ENCODE measurements around the gene DUS2.

Gene DUS2

DNA sequence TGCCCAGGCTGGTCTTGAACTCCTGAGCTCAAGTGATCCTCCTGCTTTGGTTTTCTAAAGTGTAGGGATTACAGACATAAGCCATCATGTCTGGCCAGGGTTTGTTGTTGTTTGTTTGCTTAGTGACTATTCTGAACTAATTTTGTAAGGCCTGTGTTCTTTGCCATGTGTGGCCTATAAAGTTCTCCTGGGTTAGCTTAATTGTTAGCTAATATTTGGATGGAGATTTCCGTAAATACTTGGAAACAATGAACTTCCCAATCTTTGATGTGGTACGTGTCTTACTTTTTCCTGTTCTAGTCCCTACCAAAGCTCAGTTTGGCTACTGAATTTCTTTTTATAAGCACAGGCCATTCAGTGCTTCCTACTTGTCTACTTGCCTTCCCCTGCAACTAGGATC is 24.9 kb downstream of the DUS2 start:
- no peak for DNase-seq

DNA sequence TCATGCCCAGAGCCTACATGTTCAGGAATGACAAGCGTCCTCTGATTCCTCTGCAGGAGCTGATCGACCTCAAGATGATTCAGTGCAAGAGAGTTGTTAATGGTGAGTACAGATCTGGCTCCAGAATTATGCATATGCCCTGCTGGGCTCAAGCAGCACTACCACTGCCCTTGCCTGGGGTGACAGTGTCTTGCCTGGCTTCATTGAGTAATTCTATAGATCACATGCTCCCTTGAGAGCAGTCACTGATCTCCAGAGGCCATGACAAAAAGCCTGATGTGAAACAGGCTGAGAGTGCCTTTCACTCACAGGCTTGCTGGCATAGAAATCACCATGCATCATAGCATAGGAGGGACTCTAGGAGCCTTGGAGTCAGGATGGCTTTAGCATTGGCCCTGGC is 26.4 kb downstream of the DUS2 start:
- no peak for DNase-seq

DNA sequence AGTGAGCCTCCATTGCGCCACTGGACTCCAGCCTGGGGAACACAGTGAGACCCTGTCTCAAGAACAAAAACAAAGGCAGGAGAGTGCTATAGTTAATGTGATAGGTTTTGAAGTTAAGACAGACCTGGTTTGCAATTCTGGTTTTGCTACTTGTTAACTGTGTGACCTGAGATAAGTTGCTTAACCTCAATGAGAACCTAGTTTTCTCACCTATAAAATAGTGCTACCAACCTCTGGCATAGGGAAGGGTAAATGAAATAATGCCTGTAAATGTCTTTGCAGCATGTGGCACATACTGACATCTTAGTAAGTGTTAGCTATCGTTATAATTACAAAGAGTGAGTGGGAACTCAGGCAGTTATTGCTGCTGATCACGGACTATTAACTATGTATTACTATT is 32.3 kb downstream of the DUS2 start:
- DNase-seq: no peak

DNA sequence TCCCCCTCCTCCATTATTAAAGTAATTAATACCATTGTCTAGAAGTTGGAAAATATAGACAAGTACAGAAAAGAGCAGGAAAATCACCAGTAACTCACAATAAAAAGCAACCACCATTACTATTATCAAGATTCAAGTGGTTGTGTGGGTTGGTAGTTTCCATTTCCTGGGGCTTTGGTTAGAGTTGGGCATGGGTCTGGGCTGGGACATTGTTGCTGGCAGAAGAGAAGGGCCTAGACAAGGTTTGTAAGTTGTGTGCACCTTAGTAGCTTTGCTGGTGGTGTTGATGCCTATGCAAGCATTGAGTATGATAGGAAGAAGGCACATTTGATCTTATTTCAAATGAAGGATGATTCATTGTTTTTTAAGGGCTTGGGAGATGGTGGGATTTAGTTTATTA is 36.7 kb downstream of the DUS2 start:
- DNase-seq: no peak

DNA sequence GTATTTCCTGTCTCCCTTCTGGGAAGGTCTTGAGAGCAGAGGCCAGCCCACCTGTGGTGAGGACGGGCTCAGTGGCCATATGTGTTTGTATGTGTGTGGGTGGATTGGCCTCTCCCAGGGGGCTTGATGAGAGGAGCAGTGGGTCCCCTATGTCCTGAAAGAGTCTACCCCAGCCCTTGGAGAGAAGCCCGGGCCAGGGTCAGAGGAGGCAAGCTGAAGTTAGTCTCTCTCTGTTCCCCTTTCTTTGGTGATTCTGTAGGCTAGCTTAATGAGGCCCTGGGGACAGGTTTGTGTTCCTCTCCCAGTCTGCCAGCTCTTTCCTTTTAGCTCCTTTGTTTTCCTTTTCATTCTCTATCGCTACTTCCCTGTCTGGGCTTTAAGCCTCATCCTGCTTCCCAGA is 38.3 kb downstream of the DUS2 start:
- no peak for DNase-seq

DNA sequence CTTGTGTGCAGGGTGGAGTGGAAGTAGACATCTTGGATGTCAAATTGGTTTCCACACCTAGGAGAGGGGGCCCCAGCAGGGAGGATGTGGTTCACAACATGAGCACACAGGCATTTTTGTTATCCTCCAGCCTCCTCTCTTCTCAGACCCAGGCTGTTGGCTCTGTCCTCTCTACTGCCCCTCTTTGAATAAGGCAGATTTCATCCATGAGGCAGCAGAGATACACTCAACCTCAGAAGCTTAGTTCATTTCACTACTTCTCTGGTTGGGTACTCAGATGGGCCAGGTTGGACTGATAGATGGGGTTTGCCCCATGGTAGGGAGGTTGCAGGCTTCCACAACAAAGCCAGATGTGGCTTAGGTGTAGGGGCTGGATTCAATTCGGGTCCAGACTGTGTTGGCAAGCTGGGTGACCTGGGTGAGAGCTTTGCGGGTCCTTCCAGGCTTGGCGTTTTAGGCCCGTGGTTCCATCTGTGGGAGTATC is 39.9 kb downstream of the DUS2 start:
- no peak for DNase-seq

DNA sequence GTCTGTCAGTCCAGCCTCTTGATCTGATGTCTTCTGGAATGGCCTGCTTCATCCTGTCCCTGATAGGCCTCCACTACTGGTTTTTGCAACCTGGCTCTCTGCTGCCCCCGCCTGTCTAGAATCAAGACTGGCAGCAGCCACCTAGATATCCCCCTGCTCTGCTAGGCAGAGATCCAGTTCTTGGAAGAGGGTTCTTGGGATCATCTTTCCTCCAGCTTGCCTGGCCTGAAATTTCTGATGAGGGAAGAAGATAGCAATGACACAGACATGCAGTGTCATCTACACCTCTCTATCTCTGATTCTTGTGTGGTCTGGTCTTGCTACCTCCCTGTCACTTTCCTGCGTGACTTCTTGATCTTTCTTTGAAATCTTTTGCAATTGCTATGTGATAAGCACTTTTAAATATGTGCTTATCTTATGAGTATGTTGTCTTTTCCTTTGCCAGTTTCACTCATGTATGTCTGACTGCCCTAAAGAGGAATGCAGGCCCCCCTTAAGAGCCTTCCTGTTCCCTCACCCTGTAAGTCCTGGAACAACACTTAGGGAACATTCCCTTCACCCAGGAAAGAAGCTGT is 41.8 kb downstream of the DUS2 start:
- peak; percentile 85 for DNase-seq

DNA sequence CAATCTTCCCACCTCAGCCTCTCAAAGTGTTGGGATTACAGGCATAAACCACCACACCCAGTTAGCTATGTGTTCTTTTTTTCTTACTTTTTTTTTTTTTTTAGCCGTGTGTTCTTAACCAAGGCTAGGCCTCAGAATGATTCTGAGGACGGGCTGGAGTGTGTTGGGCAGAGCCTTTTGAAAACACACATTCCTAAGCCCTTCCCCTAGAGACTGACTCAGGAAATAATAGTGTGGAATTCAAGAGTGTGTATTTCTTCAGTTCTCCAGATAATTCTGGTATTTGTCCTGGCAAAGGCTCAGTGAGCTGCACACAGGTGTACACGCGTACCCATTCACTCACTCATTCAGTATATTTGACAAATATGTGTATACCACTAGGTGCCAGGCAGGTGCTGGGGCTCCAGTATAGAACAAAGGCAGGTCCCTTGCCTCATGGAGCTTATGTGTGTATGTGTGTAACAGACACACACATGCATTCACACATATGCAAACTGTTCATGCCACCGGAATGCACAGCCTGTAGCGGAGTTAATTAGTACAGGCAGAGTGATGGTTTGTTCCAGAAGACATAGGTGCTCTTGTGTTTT is 42.7 kb downstream of the DUS2 start:
- DNase-seq: no peak

DNA sequence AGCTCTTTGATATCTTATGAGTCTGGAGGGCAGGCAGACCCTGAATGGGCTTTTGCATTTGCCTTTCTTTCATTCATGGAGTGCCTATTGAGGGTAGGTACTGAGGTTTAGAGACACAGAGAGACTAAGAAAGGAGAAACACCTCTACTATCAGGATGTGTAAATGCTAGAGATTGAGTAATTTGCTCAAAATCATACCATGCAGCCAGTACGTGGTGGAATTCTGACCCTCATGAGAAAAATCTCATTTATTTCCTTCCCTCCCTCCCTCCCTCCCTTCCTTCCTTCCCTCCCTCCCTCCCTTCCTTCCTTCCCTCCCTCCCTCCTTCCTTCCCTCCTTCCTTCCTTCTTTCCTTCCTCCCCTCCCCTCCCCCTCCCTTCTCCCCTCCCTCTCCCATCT is 43.7 kb downstream of the DUS2 start:
- no peak for DNase-seq

DNA sequence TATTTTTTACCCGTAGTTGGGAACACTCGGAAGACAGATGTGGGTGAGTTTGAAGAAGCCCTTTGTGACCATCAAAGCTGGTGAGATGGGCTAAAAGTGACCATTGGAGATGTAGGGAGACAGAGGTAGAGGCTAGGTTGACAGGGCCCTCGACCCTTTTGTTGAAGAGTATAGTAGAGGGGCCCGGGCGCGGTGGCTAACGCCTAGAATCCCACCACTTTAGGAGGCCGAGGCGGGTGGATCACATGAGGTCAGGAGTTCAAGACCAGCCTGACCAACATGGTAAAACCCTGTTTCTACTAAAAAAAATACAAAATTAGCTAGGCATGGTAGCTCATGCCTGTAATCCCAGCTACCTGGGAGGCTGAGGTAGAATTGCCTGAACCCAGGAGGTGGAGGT is 45.8 kb downstream of the DUS2 start:
- no peak for DNase-seq

DNA sequence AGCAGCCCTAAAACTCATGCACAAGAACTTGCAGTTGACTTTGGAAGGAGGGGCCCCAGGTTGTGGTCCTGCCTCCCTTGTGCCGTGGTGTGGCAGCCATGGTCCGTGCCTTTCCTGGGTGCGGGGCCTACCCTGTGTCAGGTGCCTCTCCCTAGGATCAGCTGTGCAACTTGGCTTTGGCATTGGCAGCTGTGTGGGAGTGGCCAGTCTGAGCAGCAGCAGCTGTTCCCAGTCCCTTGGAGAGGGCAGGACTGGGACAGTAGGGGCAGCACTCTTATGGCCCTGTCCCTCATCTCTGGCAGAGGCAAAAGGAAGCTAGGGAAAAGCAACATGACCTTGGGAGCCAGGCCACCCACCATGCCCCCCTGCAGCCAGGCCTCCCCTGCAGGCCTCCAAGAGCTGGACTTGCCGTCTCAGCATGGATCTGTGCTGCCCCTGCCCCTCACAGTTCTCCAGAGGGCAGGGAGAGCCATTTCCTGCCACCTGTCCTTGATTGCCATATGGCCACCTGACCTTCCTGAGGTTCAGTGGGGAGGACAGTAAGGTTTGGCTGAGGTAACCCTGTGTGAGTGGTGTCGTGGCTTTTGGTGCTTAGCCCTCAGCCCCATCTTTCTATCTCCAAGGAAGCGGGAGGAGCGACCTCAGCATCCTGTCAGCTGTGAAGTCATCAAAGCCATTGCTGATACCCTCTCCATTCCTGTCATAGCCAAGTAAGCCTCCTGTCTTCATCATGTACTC is 46.6 kb downstream of the DUS2 start:
- no peak for DNase-seq

DNA sequence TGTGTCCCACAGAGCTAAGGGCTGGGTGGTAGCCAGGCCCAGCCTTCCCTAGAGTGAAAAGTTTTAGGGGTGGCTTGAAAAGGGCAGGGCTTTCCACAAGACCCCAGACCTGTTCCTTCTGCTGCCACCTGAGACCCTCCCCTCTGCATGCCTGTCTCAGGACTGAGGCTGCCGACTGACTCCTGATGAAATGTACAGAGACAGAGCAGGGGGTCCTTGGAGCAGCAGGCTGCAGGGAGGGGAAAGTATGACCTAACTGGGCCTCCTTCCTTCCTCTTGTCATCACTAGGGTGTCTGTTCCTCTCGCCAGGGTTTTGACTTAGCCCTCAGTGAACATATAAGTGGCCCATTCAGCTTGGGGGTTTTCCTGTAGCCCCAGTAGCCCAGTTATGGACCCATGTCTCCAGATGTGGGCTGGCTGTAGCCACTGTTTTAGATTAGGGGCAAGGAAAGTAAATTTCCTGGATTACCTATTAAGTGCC is 47.2 kb downstream of the DUS2 start:
- no peak for DNase-seq

DNA sequence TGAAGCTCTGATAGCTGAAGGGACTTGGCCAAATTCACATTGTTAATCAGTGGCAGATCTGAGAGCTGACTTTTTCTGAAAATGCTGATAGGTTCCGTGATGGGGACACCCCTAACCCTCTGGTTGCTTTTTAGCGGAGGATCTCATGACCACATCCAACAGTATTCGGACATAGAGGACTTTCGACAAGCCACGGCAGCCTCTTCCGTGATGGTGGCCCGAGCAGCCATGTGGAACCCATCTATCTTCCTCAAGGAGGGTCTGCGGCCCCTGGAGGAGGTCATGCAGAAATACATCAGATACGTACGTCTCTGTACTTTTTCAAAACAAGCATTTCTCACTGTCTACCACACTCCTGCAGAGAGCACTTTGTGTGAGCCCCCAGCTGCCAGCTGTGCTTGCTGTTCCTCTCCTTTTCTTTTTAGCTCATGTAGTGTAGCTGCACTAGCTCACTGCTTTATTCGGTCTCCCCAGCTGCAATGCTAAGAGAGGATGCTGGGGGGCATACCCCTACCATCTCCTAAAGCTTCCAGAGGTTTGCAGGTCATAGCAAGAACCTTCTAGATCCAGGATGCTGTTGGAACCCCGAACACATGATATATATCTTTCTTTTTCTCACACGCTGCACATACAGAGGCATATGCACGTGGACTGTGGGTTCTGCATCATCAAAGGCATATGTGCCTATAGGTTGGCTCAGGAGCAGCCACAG is 47.9 kb downstream of the DUS2 start:
- no peak for DNase-seq

DNA sequence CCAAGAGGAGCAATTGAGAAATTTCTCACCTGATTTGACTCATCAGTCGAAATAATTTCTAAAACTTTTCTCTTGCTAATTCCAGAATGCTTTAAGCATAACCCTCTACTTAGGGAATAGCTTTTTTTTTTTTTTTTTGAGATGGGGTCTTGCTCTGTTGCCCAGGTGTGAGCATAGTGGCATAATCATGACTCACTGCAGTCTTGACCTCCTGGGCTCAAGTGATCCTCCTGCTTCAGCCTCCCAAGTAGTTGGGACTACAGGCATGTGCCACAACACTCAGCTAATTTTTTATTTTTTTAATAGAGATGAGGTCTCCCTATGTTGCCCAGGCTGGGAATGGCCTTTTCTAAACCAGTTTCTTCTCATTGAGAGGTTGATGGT is 48.4 kb downstream of the DUS2 start:
- no peak for DNase-seq

DNA sequence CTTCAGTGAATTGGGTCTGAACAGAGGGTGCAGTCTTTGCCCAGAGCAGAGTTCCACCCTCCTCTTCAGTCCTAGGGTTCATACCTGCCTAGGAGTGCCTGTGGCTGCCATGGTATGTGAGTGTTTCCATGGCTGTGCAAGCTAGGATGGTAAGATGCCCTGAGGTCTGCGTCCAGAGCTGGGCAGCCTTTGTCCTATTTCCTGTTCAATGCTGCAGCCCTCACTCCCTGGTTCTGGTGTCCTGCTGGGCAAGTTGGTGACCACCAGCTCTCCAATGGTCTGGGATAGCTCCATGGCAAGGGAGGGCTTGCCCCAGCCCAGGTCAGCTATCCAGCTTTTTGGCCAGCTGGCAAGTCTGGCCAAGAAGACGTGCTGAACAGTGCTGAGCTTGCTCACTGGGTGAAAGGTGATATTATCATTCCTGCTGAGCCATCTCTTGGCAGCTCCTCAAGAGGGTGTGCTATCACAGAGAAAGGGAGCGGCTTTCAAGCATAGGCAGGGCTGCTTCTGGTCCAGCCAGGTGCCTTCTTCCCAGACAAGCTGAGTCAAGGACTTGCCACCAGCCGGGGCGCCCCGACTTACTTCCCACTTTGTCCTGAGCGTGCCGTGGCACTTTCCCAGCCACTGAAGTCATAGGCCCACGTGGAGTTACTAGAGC is 49.1 kb downstream of the DUS2 start:
- DNase-seq: peak; percentile 56

DNA sequence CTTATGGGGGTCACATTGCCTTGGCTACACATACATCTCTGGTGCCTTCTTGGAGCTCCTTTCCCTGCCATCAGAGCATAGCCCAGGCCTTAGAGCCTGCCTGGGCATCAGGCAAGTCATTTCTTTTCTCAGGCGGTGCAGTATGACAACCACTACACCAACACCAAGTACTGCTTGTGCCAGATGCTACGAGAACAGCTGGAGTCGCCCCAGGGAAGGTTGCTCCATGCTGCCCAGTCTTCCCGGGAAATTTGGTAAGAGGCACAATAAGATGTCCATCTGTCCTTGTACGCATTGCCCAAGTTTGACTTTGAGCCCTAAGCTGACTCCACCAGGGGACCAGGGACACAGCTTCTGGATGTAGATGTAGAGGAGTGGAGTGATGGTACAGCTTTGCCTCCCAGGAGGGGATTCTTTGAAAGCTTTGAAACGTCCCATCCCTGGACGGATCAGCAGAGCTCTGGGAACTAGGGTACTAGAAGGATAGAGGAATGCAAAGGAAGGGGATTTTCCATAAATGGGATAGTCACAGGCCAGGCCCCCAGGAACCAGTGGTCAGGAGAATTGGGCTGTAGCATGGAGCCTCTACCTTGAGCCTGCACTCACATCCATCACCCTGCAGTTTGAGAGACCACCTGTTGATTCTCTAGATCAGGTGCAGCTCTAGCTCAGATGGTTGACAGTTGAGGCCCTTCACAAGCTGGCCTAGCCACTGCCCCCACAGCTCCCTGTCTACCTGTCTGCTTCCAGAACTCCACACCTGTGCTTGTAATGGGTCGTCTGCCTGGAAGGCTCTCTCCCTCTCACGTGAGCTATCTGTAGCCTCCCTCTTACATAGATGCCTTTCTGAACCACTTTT is 51.0 kb downstream of the DUS2 start:
- DNase-seq: peak; percentile 49

DNA sequence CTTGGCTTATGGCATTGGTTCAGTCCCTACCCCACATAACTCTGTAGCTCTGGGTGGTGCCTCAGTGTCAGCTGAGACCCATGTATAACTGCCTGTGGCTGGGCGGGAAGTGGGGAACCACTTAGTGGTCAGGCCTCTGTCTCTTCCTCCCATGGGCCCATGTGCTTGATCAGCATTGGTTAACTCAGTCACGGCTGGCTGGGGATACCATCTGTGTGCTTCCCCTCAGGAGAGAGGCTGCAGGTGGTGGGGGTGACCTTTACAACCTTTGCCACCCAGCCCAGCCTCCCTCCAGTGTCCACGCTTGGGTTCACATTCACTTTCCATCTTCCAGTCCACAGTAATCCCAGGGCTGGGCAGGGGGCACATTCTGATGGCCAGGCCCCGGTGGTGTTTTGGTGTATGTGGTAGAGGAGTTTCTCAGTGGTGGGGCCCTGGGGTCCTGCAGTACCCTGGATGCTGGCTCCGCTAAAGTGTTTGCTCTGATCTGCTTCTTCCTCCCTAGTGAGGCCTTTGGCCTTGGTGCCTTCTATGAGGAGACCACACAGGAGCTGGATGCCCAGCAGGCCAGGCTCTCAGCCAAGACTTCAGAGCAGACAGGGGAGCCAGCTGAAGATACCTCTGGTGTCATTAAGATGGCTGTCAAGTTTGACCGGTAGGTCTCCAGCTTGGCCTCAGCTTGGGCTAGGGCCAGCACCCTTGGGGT is 51.9 kb downstream of the DUS2 start:
- no peak for DNase-seq

DNA sequence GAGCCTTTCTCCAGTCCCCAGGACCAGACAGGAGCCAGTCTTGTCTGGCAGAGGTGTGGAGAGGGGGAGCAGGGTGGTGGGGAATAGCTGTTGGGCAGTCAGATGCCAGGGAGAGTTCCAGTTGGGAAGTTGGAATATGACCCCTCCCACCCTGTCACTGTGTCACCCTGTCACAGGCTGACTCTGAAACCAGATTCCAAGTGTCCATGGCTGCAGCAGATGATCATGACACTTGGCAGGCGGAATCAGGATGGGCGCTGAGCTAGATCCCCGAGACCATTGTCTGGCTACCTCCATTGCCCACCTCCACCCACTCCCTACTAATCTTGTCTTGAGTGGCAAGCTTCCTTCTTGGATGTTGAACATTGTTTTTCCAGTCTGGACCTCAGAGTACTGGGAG is 52.9 kb downstream of the DUS2 start:
- no peak for DNase-seq

DNA sequence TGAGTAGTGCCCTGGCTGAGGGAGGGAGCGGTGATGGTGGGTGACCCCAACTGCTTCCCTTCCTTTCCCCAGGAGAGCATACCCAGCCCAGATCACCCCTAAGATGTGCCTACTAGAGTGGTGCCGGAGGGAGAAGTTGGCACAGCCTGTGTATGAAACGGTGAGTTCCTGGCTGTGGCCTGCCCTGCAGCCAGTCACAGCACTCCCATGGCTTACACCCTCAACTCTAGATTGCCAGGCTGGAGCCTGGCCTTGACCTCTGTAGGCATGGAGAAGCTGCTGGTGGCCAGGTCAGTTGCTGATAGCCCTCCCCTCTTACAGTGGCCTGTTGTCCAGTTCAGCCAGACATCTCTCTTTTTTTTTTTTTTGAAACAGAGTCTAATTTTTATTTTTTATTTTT is 53.5 kb downstream of the DUS2 start:
- DNase-seq: no peak

DNA sequence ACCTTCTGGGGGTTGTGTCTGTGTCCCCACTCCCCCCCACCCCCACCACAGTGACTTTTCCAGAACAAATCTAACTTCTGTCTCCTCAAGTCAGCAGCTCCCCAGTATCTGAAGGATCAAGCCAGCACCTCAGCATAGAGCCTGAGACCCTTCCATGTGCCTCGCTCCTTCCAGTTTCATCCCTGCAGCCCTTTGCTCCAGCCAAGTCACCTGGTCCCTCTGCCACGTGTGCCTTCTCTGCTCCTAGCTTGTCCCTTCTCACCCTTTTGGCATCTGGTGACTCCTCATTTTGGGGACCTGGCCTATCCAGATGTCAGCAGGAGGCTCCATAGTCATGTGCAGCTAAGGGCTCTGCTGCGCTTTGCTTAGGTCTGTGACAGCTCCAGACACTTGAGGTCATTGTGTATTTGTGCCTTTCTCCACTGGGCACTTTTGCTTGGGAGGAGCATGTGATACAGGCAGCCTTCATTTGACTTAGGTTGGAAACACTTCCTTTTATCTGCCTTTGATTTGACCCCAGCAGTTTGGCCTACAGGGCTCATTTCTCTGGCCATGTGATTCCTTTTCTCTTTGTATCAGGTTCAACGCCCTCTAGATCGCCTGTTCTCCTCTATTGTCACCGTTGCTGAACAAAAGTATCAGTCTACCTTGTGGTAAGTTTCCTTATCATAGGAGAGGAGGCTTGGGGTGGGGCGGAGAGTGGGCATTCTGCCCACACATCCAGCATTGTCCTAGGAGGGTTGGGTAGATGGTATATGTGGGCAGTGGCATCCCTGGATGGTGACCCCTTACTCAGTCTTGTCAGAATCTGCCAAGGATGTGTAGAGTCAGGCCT is 55.0 kb downstream of the DUS2 start:
- DNase-seq: no peak
